Stimulated activated naive B cell treated with anti-CD40 and anti-IgM and Interleukin-4, amounts not matched to agents 10 μg/mL and 1 μg/mL and 100 μg/mL, for 72 hours (primary cell): ENCODE data around the gene ADAMTS13.

Source experiments
- ATAC-seq, 2 donors: fragments of 150-1000 bp; cut with Tn5 transposase; replicated peaks; 2 replicates each; pipeline ENCODE4 v1.10.0; 2021; ENCODE audit warnings: moderate library complexity in 1 of 2
- DNase-seq: peaks from one replicate; pipeline ENCODE4 v3.0.0; 2021
- H3K27ac Mint-ChIP-seq: one replicate; pipeline ENCODE4 v1.8.0; 2022; ENCODE audit warnings: mild to moderate bottlenecking, mixed read lengths
- H3K27me3 Mint-ChIP-seq, 2 donors: one replicate each; pipeline ENCODE4 v1.8.0; 2022; ENCODE audit warnings: mixed read lengths in 2 of 2
- H3K36me3 Mint-ChIP-seq, 2 donors: one replicate each; pipeline ENCODE4 v1.8.0; 2022; ENCODE audit warnings: mixed read lengths in 2 of 2, mild to moderate bottlenecking in 1 of 2
- H3K4me1 Mint-ChIP-seq, 2 donors: one replicate each; pipeline ENCODE4 v1.8.0; 2022; ENCODE audit warnings: mixed read lengths in 2 of 2, mild to moderate bottlenecking in 1 of 2
- H3K4me3 Mint-ChIP-seq, 2 donors: one replicate each; pipeline ENCODE4 v1.8.0; 2022; ENCODE audit warnings: mild to moderate bottlenecking in 2 of 2, mixed read lengths in 2 of 2, moderate library complexity in 1 of 2
- H3K9me3 Mint-ChIP-seq, 2 donors: one replicate each; pipeline ENCODE4 v1.8.0; 2022; ENCODE audit warnings: mixed read lengths in 2 of 2, mild to moderate bottlenecking in 1 of 2

The ADAMTS13 gene

GRCh38 chr9:133494636-133495326, 72.6 kb downstream of the ADAMTS13 start:
- no peak overlapping the region for H3K27ac Mint-ChIP-seq
- H3K4me3 Mint-ChIP-seq, result no peak overlapping the region
- ATAC-seq, result no peak
- no peak for DNase-seq
- H3K9me3 Mint-ChIP-seq, result no peaks in the 10 kb centered on the region
- H3K4me1 Mint-ChIP-seq, result no peaks in the 10 kb centered on the region
- H3K27me3 Mint-ChIP-seq, result peaks cover 15 to 22% of the 10 kb centered on the region in 2 donors
- H3K36me3 Mint-ChIP-seq, result no peaks in the 10 kb centered on the region

GRCh38 chr9:133495327-133496293, 73.4 kb downstream of the ADAMTS13 start:
- Mint-ChIP-seq H3K4me3 (no peak overlapping the region), H3K27me3 (peaks cover 16 to 21% of the 10 kb centered on the region in 2 donors), H3K36me3 (no peaks in the 10 kb centered on the region), H3K27ac (no peak overlapping the region), H3K4me1 (no peaks in the 10 kb centered on the region), H3K9me3 (no peaks in the 10 kb centered on the region)
- DNase-seq (no peak), ATAC-seq (no peak)

GRCh38 chr9:133496861-133497842, 75.0 kb downstream of the ADAMTS13 start:
- Mint-ChIP-seq H3K27ac (no peak overlapping the region), H3K4me3 (no peak overlapping the region), H3K4me1 (no peaks in the 10 kb centered on the region), H3K27me3 (peaks cover 22 to 30% of the 10 kb centered on the region in 2 donors), H3K9me3 (peaks cover 9 to 11% of the 10 kb centered on the region in 2 donors), H3K36me3 (peaks cover under 1 to 6% of the 10 kb centered on the region in 2 donors)
- DNase-seq (no peak), ATAC-seq (no peak)

GRCh38 chr9:133499132-133499891, 77.1 kb downstream of the ADAMTS13 start:
- Mint-ChIP-seq H3K36me3 (peaks cover 6 to 12% of the 10 kb centered on the region in 2 donors), H3K27me3 (peaks cover 38 to 45% of the 10 kb centered on the region in 2 donors), H3K4me1 (no peaks in the 10 kb centered on the region), H3K4me3 (no peak overlapping the region), H3K27ac (no peak overlapping the region), H3K9me3 (peaks cover 15 to 20% of the 10 kb centered on the region in 2 donors)
- ATAC-seq, result no peak
- DNase-seq, result no peak

- peaks cover 40 to 47% of the 10 kb centered on the region in 2 donors for H3K27me3 Mint-ChIP-seq
- no peak overlapping the region for H3K27ac Mint-ChIP-seq
- no peaks in the 10 kb centered on the region for H3K4me1 Mint-ChIP-seq
- no peak overlapping the region for H3K4me3 Mint-ChIP-seq
- ATAC-seq (no peak), DNase-seq (no peak)
- peaks cover 15 to 20% of the 10 kb centered on the region in 2 donors for H3K9me3 Mint-ChIP-seq
- peaks cover 6 to 12% of the 10 kb centered on the region in 2 donors for H3K36me3 Mint-ChIP-seq
These were observed 77.7 kb downstream of the ADAMTS13 start for GRCh38 chr9:133499892-133500270.

- no peak overlapping the region for H3K4me3 Mint-ChIP-seq
- H3K27ac Mint-ChIP-seq, result no peak overlapping the region
- peaks cover 46 to 56% of the 10 kb centered on the region in 2 donors for H3K27me3 Mint-ChIP-seq
- no peaks in the 10 kb centered on the region for H3K4me1 Mint-ChIP-seq
- ATAC-seq (no peak), DNase-seq (no peak)
- H3K36me3 Mint-ChIP-seq, result peaks cover 6 to 12% of the 10 kb centered on the region in 2 donors
- H3K9me3 Mint-ChIP-seq, result peaks cover 15 to 20% of the 10 kb centered on the region in 2 donors
These were observed 79.9 kb downstream of the ADAMTS13 start for GRCh38 chr9:133502112-133502511.

- no peak for DNase-seq
- no peak overlapping the region for H3K4me3 Mint-ChIP-seq
- peaks cover 0 to 9% of the 10 kb centered on the region in 2 donors for H3K4me1 Mint-ChIP-seq
- H3K9me3 Mint-ChIP-seq, result peaks cover 15 to 20% of the 10 kb centered on the region in 2 donors
- no peak overlapping the region for H3K27ac Mint-ChIP-seq
- peaks cover 43 to 57% of the 10 kb centered on the region in 2 donors for H3K27me3 Mint-ChIP-seq
- ATAC-seq, result no peak
- H3K36me3 Mint-ChIP-seq, result peaks cover 6 to 12% of the 10 kb centered on the region in 2 donors
These were observed 83.1 kb downstream of the ADAMTS13 start for GRCh38 chr9:133505186-133505830.

GRCh38 chr9:133505901-133506652, 83.9 kb downstream of the ADAMTS13 start:
- no peak for ATAC-seq
- H3K27me3 Mint-ChIP-seq, result peaks cover 35 to 49% of the 10 kb centered on the region in 2 donors
- no peak overlapping the region for H3K27ac Mint-ChIP-seq

GRCh38 chr9:133506653-133507038, 84.5 kb downstream of the ADAMTS13 start:
- Mint-ChIP-seq H3K36me3 (peaks cover 6 to 7% of the 10 kb centered on the region in 2 donors), H3K4me3 (no peak overlapping the region), H3K27ac (no peak overlapping the region), H3K4me1 (peaks cover 0 to 9% of the 10 kb centered on the region in 2 donors), H3K9me3 (peaks cover 10 to 14% of the 10 kb centered on the region in 2 donors), H3K27me3 (peaks cover 34 to 44% of the 10 kb centered on the region in 2 donors)
- ATAC-seq, result no peak
- no peak for DNase-seq

More at GRCh38 chr9:133505901-133506652, 83.9 kb downstream of the ADAMTS13 start:
- Mint-ChIP-seq H3K9me3 (peaks cover 15 to 19% of the 10 kb centered on the region in 2 donors), H3K4me1 (peaks cover 0 to 9% of the 10 kb centered on the region in 2 donors), H3K4me3 (no peak overlapping the region), H3K36me3 (peaks cover 6 to 11% of the 10 kb centered on the region in 2 donors)
- DNase-seq, result no peak

GRCh38 chr9:133507246-133507965, 85.2 kb downstream of the ADAMTS13 start:
- no peak overlapping the region for H3K4me3 Mint-ChIP-seq
- ATAC-seq (no peak), DNase-seq (no peak)
- peaks cover 0 to 9% of the 10 kb centered on the region in 2 donors for H3K4me1 Mint-ChIP-seq
- peaks cover 3% of the 10 kb centered on the region in 2 donors for H3K36me3 Mint-ChIP-seq
- no peak overlapping the region for H3K27ac Mint-ChIP-seq
- H3K27me3 Mint-ChIP-seq, result peaks cover 31 to 40% of the 10 kb centered on the region in 2 donors
- peaks cover 3 to 7% of the 10 kb centered on the region in 2 donors for H3K9me3 Mint-ChIP-seq

- H3K4me3 Mint-ChIP-seq, result no peak overlapping the region
- ATAC-seq, result no peak
- peaks cover 0 to under 1% of the 10 kb centered on the region in 2 donors for H3K36me3 Mint-ChIP-seq
- H3K9me3 Mint-ChIP-seq, result peaks cover 0 to 3% of the 10 kb centered on the region in 2 donors
- H3K27ac Mint-ChIP-seq, result no peak overlapping the region
- no peak for DNase-seq
- peaks cover 0 to 9% of the 10 kb centered on the region in 2 donors for H3K4me1 Mint-ChIP-seq
- peaks cover 28 to 36% of the 10 kb centered on the region in 2 donors for H3K27me3 Mint-ChIP-seq
These were observed 85.9 kb downstream of the ADAMTS13 start for GRCh38 chr9:133508046-133508445.
